DMS79 treated with DMSO at 0.1 percent for 48 hours (cell line): ENCODE measurements around the gene BATF3.

Experiments
- DNase-seq: peaks from one replicate; lab custom pipeline; 2025; lab: John Stamatoyannopoulos, UW

Gene BATF3

GRCh38 chr1:212684521-212685090 is 15.0 kb downstream of the BATF3 start:
- no peak for DNase-seq

DNA sequence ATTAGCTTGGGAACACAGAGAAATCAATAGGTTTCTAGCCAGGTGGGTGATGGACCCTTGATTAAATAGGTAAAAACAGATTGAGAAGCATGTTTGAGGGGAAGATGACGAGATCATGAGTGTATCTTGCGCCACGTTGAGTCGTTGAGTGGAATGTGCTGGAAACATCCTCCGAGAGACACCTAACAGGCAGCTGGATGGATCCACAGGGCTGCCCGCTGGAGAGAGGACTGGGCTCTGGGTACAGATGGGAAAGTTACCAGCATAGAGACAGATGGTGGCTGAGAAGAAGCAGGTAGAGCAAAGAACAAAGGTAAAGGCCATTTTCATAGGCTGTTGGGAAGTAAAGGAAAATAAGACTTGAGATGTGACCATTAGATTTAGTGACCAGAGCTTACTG is 15.6 kb downstream of the BATF3 start:
- DNase-seq = no peak

DNA sequence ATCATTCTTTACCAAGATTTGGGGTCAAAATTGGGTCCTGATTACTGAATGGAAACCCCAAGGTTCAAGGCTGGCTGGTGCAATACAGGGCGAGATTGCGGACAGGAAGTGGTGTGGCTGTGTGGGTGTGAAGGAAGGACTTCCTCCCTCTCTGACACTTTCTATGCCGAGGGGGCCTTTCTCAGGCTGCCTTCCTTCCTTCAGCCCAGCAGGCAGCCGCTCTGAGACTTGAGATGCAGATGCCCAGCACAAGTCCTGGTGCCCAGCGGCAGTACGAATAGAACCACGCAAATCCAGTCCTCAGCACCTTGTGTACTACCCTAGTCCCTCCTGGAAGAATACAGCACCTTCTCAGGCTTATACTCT is 16.3 kb downstream of the BATF3 start:
- no peak for DNase-seq

GRCh38 chr1:212680680-212681389 is 18.8 kb downstream of the BATF3 start:
- no peak for DNase-seq

- no peak for DNase-seq
Measured at GRCh38 chr1:212678456-212679410, 20.9 kb downstream of the BATF3 start.

DNA sequence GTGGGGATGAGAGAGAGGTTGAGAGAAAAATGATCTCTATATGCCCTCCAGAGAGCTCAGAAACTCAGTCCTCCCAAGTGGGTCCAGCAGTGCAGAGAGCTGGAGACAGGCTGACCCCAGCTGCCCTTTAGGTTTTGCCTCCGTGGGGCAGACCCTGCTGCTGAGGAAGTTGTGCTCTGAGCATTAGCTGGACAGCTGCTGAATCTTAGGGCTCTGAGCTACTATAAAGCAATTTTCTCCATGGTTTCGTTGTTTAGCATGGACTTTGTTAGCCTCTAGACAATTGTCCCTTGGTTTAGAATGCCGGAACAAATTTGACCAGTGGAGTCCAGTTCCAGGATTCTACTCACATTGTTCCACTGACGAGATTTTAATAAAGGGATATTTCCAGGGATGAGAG is 22.1 kb downstream of the BATF3 start:
- no peak for DNase-seq

GRCh38 chr1:212677136-212677535 is 22.5 kb downstream of the BATF3 start:
- no peak for DNase-seq

DNA sequence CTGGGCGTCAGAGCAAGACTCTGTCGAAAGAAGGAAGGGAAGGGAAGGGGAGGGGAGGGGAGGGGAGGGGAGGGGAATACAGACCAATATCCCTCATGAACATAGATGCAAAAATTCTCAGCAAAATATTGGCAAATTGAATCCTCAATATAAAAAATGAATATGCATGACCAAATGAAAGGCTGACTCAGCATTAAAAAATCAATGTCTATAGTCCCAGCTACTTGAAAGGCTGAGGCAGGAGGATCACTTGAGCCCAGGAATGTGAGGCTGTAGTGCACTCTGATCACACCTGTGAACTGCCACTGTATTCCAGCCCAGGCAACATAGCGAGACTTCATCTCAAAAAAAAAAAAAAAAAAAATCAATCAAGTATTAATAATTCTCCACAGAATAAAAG is 24.0 kb downstream of the BATF3 start:
- no peak for DNase-seq

DNA sequence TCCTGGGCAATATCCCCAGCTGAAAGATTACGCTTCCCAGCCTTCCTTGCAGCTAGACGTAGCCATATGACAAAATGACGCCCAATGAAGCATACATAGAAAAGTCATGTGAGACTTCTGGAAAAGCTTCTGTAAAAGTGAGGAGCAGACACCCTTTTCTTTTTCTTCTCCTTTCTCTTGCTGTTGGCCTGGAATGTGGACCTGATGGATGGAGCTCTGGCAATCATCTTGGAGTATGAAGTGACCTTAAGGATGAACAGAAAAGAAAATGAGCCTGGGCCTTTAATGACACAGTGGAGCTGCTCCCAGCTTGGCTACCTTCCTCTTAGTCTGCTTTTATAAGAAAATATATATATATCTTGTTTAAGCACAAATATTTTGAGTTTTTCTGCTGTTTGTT is 24.8 kb downstream of the BATF3 start:
- DNase-seq = no peak

DNA sequence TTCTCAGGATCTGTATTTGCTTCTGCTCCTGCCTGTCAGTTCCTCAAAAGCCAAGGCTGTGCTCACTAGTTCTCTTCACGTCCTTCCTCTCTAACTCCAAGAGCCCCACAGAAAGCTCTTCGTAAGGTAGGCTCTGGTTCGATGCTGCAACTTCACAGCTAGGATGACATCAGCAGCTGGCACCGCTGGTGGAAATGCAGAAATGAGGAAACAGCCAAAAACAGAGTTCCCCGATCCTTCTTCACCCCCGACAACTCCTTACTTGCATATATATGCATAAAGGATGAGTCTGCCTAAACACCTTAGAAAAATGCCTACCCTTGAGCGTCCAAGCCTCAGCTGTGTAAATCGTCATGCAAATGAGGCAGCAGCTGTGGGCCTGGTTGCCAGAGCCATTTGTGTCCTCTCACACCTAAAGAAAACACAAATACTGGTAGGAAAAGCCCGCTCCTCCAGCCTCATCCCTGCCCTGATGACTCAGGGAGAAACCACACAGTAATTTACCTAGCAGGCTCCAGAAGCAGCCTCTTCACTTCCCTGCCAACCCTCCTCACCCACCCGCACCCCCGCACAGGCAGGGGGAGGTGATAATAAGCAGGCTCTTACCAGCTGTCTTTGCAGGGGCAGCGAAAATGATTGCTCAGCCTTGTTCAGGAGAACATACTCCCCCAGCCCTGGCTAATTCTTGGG is 28.2 kb downstream of the BATF3 start:
- peak; percentile 65 for DNase-seq

DNA sequence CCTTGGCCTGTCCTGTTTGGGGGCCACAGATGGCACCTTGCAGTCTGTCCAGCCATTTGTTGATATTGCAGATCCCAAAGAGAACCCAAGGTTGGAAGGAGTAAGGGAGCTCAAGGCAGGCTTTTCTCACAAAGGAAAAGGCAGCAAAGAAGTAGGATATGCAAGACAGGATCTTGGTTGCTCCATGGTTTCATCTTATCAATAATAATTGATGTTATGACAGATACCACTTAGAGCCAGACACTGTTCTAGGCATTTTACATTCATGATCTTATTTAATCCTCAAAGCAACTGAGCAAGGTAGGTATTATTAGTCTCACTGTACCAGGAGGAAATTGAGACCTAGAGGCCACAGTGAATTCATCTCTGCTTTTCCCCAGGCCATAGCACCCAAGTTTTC is 28.8 kb downstream of the BATF3 start:
- DNase-seq = no peak

- DNase-seq = no peak
Measured at GRCh38 chr1:212670301-212670700, 29.3 kb downstream of the BATF3 start.

DNA sequence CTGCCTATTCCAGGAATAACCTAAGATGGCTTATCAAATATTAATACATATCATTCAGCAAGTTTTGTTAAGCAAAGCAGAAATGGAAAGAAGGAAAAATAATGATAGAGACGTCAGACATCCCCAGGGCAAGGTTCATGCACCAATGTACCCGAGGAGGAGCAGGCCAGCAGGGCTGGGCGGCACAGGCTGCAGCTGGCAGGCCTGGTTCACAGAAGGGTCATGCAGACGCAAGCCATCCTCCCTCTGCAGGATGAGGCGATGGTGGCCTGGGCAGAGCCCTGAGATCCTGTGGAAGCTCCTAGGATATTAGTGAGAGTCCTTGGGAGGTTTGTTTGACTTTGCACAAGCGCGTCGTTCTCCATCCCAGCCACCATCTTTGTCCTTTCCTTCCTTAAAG is 30.0 kb downstream of the BATF3 start:
- DNase-seq = no peak

DNA sequence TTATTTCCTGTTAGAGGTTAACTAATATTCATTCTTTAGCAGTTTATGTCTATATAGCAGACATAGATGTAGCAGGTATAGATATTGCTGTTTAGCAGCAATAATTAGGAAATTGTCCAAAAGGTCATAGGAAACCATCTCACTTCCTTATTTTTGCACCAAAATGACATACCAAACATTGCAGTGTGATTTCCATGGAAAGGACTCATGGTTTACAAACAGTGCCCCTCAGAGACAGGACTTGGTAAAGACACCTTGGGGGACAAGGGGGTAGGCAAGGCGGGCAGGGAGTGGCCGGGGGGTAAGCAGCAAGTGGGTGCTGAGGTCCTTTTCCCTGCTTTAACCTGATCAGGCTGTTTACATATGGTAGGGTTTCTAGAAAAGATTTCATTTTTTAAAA is 30.5 kb downstream of the BATF3 start:
- no peak for DNase-seq

- DNase-seq = no peak
Measured at GRCh38 chr1:212668477-212668876, 31.2 kb downstream of the BATF3 start.

- DNase-seq = peak; percentile 31
Measured at GRCh38 chr1:212667223-212668139, 32.2 kb downstream of the BATF3 start.

- DNase-seq = no peak
Measured at GRCh38 chr1:212666116-212666775, 33.4 kb downstream of the BATF3 start.

GRCh38 chr1:212665241-212666115 is 34.2 kb downstream of the BATF3 start:
- no peak for DNase-seq

DNA sequence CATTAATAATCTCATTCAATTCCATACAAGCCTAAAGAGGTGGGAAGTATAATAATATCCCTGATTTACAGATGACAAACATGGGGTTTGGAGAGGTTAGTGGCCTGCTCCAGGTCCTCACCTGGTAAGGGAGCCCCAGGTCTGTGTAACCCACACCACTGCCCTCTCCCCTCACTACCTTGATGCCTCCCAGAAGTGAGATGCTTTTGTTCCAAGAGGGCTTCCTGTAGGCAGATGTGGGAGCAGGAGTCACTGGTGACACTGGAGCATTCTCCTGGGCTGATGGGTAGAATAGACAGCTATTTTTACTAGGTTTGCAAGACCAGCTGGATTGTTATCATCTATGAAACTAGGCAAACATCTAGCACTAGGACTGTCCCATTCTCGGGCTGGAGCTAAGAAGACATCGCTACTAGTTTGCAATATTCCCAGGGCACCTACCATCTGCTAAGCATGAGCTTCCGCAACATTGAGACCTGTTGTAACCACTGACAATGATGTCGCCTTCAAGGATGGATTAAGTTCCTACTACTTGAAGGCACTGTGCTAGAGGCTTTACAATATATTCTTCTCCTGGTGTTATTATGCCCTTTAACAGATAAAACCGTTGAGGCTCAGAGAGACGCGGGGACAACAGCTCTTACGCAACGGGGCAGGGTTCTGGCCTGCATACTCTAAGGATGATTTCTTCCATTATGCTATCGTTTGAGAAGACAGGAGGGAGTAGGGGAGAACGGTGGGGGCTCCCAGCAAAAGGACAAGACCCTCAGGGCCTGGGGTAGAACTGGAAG is 35.0 kb downstream of the BATF3 start:
- DNase-seq = no peak
